Left kidney (tissue), 2 donors: ENCODE data around the gene TELO2. TPM values are rescaled to one million over a fixed set of nuclear protein-coding genes. Genes with fewer than 3 reads are reported as not detected.
A peak's percentile ranks its signal among the peaks of the same experiment; 100 is the strongest.
"Not testable (repeated sequence)": the region's sequence is repeated elsewhere in the genome, so short reads cannot be mapped to it uniquely, and the experiment has no call there.

Experiments
- DNase-seq: peaks from one replicate; pipeline ENCODE4 v3.0.0-alpha.2; 2013
- polyA plus RNA-seq: library from polyadenylated mRNA; unstranded; fragments of 120-200 nt; gene quantifications from one replicate; pipeline ENCODE4 v1.2.1, GENCODE V29; 2013; ENCODE audit not compliant: insufficient read length

Gene TELO2
- polyA plus RNA-seq, 1 donor: 28.8 TPM

GRCh38 chr16:1474796-1475551, 18.2 kb upstream of the TELO2 start, which contains the start of gene CLCN7:
Gene CLCN7, minus strand, starts transcription at chr16:1475028. Its CDS starts 54 bp downstream, at chr16:1474974.
- DNase-seq: peak; percentile 83

- no peak for DNase-seq
These were observed 17.5 kb upstream of the TELO2 start for GRCh38 chr16:1475552-1476114.

- no peak for DNase-seq
These were observed 16.1 kb upstream of the TELO2 start for GRCh38 chr16:1477033-1477432.

GRCh38 chr16:1478937-1479336, 14.2 kb upstream of the TELO2 start:
- DNase-seq: not testable (repeated sequence)

- DNase-seq: no peak
These were observed 11.0 kb upstream of the TELO2 start for GRCh38 chr16:1481906-1482835.

- DNase-seq: no peak
These were observed 7.2 kb upstream of the TELO2 start for GRCh38 chr16:1485847-1486496.

- no peak for DNase-seq
These were observed 6.4 kb upstream of the TELO2 start for GRCh38 chr16:1486551-1487390.

GRCh38 chr16:1487395-1488053, 5.6 kb upstream of the TELO2 start:
- no peak for DNase-seq

- no peak for DNase-seq
These were observed 5.0 kb upstream of the TELO2 start for GRCh38 chr16:1488054-1488601.

- DNase-seq: no peak
These were observed 4.5 kb upstream of the TELO2 start, which contains the start of gene PTX4 for GRCh38 chr16:1488619-1489018. Gene PTX4, minus strand, starts transcription at chr16:1488944. Its CDS starts 35 bp downstream, at chr16:1488909.

GRCh38 chr16:1489077-1489476, 4.1 kb upstream of the TELO2 start:
- DNase-seq: no peak

GRCh38 chr16:1491327-1491726, 1.8 kb upstream of the TELO2 start:
- no peak for DNase-seq

GRCh38 chr16:1492082-1492922, 858 bp upstream of the TELO2 start:
- no peak for DNase-seq

- DNase-seq: no peak
These were observed 560 bp downstream of the TELO2 start for GRCh38 chr16:1493746-1494094.

- DNase-seq: no peak
These were observed 1.0 kb downstream of the TELO2 start for GRCh38 chr16:1494129-1494640.

- no peak for DNase-seq
These were observed 1.6 kb downstream of the TELO2 start for GRCh38 chr16:1494711-1495110.

GRCh38 chr16:1495211-1495888, 2.2 kb downstream of the TELO2 start:
- DNase-seq: no peak

GRCh38 chr16:1495889-1496262, 2.7 kb downstream of the TELO2 start:
- DNase-seq: no peak

- no peak for DNase-seq
These were observed 3.3 kb downstream of the TELO2 start for GRCh38 chr16:1496464-1496863.
